ENCODE data around the gene NLRX1. TPM values are rescaled to one million over a fixed set of nuclear protein-coding genes. Genes with fewer than 3 reads are reported as not detected.
"Not testable (repeated sequence)": the region's sequence is repeated elsewhere in the genome, so short reads cannot be mapped to it uniquely, and the experiment has no call there.

Gene NLRX1
- polyA plus RNA-seq, 1 experiment, result 4.7 TPM

- CTCF ChIA-PET, result interaction anchor here (0.7 to 1.1 kb wide), 2 partner anchors 16 to 23 kb away, joined by 3 to 4 read pairs; no protein-coding TSS in a partner anchor
Measured at GRCh38 chr11:119180729-119181676, 12.5 kb downstream of the NLRX1 start.

DNA sequence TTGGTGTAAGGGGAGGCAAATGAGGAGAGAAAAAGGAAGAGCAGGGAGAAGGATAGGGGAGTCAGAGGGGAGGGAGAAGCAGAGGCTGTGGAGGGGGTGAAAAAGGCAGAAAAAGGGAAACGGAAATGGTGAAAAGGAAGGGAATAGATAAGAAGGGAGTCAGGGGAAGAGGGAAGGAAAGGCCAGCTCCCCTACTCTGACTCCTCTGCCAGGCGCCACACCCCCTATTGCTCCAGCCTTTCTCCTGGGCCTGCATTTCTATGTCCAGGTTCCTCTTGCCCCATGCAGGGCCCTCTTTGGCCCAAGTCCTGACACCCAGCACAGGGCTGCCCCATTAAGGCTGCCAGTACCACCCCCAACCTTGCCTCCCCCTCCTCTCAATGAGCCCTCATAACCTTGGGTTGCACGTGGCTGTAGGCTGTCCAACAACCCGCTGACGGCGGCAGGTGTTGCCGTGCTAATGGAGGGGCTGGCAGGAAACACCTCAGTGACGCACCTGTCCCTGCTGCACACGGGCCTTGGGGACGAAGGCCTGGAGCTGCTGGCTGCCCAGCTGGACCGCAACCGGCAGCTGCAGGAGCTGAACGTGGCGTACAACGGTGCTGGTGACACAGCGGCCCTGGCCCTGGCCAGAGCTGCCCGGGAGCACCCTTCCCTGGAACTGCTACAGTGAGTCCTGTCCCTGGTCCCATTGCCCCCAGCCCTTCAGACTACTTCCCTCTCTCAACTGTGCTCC lies 13.3 kb downstream of the NLRX1 start:
- Histone ChIP-seq H3K27me3 (ENCODE audit: control insufficient read depth, insufficient read depth, low read length) (peaks cover 12% of the 10 kb centered on the region), H3K9me3 (ENCODE audit: control insufficient read depth, insufficient read depth, low read length) (no peaks in the 10 kb centered on the region), H3K4me3 (ENCODE audit: low read depth, low read length) (no peak overlapping the region), H3K27ac (ENCODE audit: low read depth, low read length) (no peak overlapping the region)
- ChIA-PET POLR2A (no interaction called here), CTCF (interaction anchor here (0.7 to 1.1 kb wide), 4 partner anchors 10 to 22 kb away, joined by 3 to 4 read pairs (median 3); no protein-coding TSS in a partner anchor)
- TF ChIP-seq CTCF (IDR thresholded peaks at IDR 0.05; ENCODE audit: low read depth, low read length), result no peak
- DNase-seq (ENCODE audit: low read depth, low spot score), result no peak

More at GRCh38 chr11:119180729-119181676, 12.5 kb downstream of the NLRX1 start:
- Histone ChIP-seq H3K27ac (ENCODE audit: low read depth, low read length) (no peak overlapping the region), H3K27me3 (ENCODE audit: control insufficient read depth, insufficient read depth, low read length) (peaks cover 6% of the 10 kb centered on the region), H3K4me3 (ENCODE audit: low read depth, low read length) (no peak overlapping the region), H3K9me3 (ENCODE audit: control insufficient read depth, insufficient read depth, low read length) (no peaks in the 10 kb centered on the region)
- TF ChIP-seq CTCF (IDR thresholded peaks at IDR 0.05; ENCODE audit: low read depth, low read length), result no peak
- POLR2A ChIA-PET, result interaction anchor here (0.6 kb wide), 2 partner anchors 12 to 291 kb away, joined by 3 to 10 read pairs; no protein-coding TSS in a partner anchor
- no peak for DNase-seq (ENCODE audit: low read depth, low spot score)

- peaks cover 21% of the 10 kb centered on the region for H3K27me3 ChIP-seq (ENCODE audit: control insufficient read depth, insufficient read depth, low read length)
- POLR2A ChIA-PET; CTCF ChIA-PET; H3K27ac ChIP-seq (ENCODE audit: low read depth, low read length); H3K9me3 ChIP-seq (ENCODE audit: control insufficient read depth, insufficient read depth, low read length); H3K4me3 ChIP-seq (ENCODE audit: low read depth, low read length); DNase-seq (ENCODE audit: low read depth, low spot score): not testable (repeated sequence)
Measured at GRCh38 chr11:119184399-119184798, 15.9 kb downstream of the NLRX1 start.

GRCh38 chr11:119185981-119186634 lies 17.6 kb downstream of the NLRX1 start:
- ChIA-PET POLR2A (no interaction called here), CTCF (interaction anchor here (0.7 to 1.0 kb wide), 2 partner anchors 19 to 122 kb away, joined by 3 to 8 read pairs; no protein-coding TSS in a partner anchor)
- Histone ChIP-seq H3K9me3 (ENCODE audit: control insufficient read depth, insufficient read depth, low read length) (no peaks in the 10 kb centered on the region), H3K27ac (ENCODE audit: low read depth, low read length) (no peak overlapping the region), H3K4me3 (ENCODE audit: low read depth, low read length) (no peak overlapping the region), H3K27me3 (ENCODE audit: control insufficient read depth, insufficient read depth, low read length) (peaks cover 26% of the 10 kb centered on the region)
- no peak for DNase-seq (ENCODE audit: low read depth, low spot score)
- TF ChIP-seq CTCF (IDR thresholded peaks at IDR 0.05; ENCODE audit: low read depth, low read length), result no peak

Data from AG04450 (cell line).